ENCODE measurements around the gene CDC14A.
A peak's percentile ranks its signal among the peaks of the same experiment; 100 is the strongest.

Gene CDC14A

GRCh38 chr1:100538913-100539835, 186.9 kb downstream of the CDC14A start:
- DNase-seq (ENCODE audit: low read depth), result peak; percentile 10

GRCh38 chr1:100539836-100540536, 187.7 kb downstream of the CDC14A start:
- peak; percentile 24 for DNase-seq (ENCODE audit: low read depth)

GRCh38 chr1:100542285-100542684, 190.0 kb downstream of the CDC14A start:
- no peak for DNase-seq (ENCODE audit: low read depth)

GRCh38 chr1:100543640-100544039, 191.3 kb downstream of the CDC14A start:
- no peak for DNase-seq (ENCODE audit: low read depth)

- DNase-seq (ENCODE audit: low read depth), result no peak
Measured at GRCh38 chr1:100544791-100545190, 192.5 kb downstream of the CDC14A start.

- DNase-seq (ENCODE audit: low read depth), result no peak
Measured at GRCh38 chr1:100545855-100546254, 193.5 kb downstream of the CDC14A start.

- peak; percentile 24 for DNase-seq (ENCODE audit: low read depth)
Measured at GRCh38 chr1:100552031-100552430, 199.7 kb downstream of the CDC14A start.

- no peak for DNase-seq (ENCODE audit: low read depth)
Measured at GRCh38 chr1:100552922-100553321, 200.6 kb downstream of the CDC14A start.

GRCh38 chr1:100556181-100556580, 203.9 kb downstream of the CDC14A start:
- no peak for DNase-seq (ENCODE audit: low read depth)

- DNase-seq (ENCODE audit: low read depth), result no peak
Measured at GRCh38 chr1:100556925-100557605, 204.8 kb downstream of the CDC14A start.

- no peak for DNase-seq (ENCODE audit: low read depth)
Measured at GRCh38 chr1:100557606-100557953, 205.3 kb downstream of the CDC14A start.

- DNase-seq (ENCODE audit: low read depth), result no peak
Measured at GRCh38 chr1:100565533-100565932, 213.2 kb downstream of the CDC14A start.

- DNase-seq (ENCODE audit: low read depth), result no peak
Measured at GRCh38 chr1:100565937-100566699, 213.8 kb downstream of the CDC14A start.

- no peak for DNase-seq (ENCODE audit: low read depth)
Measured at GRCh38 chr1:100567062-100567461, 214.8 kb downstream of the CDC14A start.

Measured in amniotic epithelial cell (primary cell).